HK-2 (cell line): Measurements from ENCODE around the gene STH.
"Not testable (repeated sequence)": the region's sequence is repeated elsewhere in the genome, so short reads cannot be mapped to it uniquely, and the experiment has no call there.

Source experiments
- DNase-seq: peaks from one replicate; pipeline ENCODE4 v3.0.0-alpha.2; 2018; ENCODE audit not compliant: unreplicated experiment

The STH gene

GRCh38 chr17:46006082-46006481, 7.0 kb downstream of the STH start:
- not testable (repeated sequence) for DNase-seq

DNA sequence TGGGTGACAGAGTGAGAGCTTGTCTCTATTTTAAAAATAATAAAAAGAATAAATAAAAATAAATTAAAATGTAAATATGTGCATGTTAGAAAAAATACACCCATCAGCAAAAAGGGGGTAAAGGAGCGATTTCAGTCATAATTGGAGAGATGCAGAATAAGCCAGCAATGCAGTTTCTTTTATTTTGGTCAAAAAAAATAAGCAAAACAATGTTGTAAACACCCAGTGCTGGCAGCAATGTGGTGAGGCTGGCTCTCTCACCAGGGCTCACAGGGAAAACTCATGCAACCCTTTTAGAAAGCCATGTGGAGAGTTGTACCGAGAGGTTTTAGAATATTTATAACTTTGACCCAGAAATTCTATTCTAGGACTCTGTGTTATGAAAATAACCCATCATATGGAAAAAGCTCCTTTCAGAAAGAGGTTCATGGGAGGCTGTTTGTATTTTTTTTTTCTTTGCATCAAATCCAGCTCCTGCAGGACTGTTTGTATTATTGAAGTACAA, 8.5 kb downstream of the STH start:
- DNase-seq = no peak

DNA sequence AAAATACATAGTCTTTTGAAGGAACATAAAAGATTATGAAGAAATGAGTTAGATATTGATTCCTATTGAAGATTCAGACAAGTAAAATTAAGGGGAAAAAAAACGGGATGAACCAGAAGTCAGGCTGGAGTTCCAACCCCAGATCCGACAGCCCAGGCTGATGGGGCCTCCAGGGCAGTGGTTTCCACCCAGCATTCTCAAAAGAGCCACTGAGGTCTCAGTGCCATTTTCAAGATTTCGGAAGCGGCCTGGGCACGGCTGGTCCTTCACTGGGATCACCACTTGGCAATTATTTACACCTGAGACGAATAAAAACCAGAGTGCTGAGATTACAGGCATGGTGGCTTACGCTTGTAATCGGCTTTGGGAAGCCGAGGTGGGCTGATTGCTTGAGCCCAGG, 9.5 kb downstream of the STH start:
- no peak for DNase-seq

GRCh38 chr17:46009681-46010596, 10.9 kb downstream of the STH start:
- no peak for DNase-seq

DNA sequence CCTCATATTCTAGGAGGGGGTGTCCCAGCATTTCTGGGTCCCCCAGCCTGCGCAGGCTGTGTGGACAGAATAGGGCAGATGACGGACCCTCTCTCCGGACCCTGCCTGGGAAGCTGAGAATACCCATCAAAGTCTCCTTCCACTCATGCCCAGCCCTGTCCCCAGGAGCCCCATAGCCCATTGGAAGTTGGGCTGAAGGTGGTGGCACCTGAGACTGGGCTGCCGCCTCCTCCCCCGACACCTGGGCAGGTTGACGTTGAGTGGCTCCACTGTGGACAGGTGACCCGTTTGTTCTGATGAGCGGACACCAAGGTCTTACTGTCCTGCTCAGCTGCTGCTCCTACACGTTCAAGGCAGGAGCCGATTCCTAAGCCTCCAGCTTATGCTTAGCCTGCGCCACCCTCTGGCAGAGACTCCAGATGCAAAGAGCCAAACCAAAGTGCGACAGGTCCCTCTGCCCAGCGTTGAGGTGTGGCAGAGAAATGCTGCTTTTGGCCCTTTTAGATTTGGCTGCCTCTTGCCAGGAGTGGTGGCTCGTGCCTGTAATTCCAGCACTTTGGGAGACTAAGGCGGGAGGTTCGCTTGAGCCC, 11.6 kb downstream of the STH start:
- DNase-seq = no peak

DNA sequence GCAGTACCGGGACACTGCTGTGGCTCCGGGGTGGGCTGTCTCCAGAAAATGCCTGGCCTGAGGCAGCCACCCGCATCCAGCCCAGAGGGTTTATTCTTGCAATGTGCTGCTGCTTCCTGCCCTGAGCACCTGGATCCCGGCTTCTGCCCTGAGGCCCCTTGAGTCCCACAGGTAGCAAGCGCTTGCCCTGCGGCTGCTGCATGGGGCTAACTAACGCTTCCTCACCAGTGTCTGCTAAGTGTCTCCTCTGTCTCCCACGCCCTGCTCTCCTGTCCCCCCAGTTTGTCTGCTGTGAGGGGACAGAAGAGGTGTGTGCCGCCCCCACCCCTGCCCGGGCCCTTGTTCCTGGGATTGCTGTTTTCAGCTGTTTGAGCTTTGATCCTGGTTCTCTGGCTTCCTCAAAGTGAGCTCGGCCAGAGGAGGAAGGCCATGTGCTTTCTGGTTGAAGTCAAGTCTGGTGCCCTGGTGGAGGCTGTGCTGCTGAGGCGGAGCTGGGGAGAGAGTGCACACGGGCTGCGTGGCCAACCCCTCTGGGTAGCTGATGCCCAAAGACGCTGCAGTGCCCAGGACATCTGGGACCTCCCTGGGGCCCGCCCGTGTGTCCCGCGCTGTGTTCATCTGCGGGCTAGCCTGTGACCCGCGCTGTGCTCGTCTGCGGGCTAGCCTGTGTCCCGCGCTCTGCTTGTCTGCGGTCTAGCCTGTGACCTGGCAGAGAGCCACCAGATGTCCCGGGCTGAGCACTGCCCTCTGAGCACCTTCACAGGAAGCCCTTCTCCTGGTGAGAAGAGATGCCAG, 12.9 kb downstream of the STH start:
- DNase-seq = no peak

- DNase-seq = no peak
Observed at GRCh38 chr17:46012506-46013079, 13.5 kb downstream of the STH start.

- DNase-seq = no peak
Observed at GRCh38 chr17:46013127-46013501, 14.1 kb downstream of the STH start.

GRCh38 chr17:46013502-46014165, 14.6 kb downstream of the STH start:
- DNase-seq = no peak

DNA sequence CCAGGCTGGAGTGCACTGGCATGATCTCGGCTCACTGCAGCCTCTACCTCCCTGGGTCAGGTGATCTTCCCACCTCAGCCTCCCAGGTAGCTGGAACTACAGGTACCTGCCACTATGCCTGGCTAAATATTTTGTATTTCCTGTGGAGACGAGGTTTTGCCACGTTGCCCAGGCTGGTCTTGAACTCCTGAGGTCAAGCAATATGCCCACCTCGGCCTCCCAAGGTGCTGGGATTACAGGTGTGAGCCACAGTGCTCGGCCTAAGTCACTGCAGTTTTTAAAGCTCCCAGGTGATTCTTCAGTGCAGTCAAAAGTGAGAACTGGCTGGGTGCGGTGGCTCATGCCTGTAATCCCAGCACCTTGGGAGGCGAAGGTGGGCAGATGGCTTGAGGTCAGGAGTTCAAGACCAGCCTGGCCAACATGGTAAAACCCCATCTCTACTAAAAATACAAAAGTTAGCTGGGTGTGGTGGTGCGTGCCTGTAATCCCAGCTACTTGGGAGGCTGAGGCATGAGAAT, 20.4 kb downstream of the STH start:
- DNase-seq = not testable (repeated sequence)

GRCh38 chr17:46020023-46020761, 21.1 kb downstream of the STH start:
- no peak for DNase-seq

- DNase-seq = no peak
Observed at GRCh38 chr17:46020998-46021397, 21.9 kb downstream of the STH start.

GRCh38 chr17:46023366-46023765, 24.3 kb downstream of the STH start:
- not testable (repeated sequence) for DNase-seq

GRCh38 chr17:46023783-46024388, 24.8 kb downstream of the STH start:
- no peak for DNase-seq

GRCh38 chr17:46024590-46024989, 25.5 kb downstream of the STH start:
- DNase-seq = no peak

DNA sequence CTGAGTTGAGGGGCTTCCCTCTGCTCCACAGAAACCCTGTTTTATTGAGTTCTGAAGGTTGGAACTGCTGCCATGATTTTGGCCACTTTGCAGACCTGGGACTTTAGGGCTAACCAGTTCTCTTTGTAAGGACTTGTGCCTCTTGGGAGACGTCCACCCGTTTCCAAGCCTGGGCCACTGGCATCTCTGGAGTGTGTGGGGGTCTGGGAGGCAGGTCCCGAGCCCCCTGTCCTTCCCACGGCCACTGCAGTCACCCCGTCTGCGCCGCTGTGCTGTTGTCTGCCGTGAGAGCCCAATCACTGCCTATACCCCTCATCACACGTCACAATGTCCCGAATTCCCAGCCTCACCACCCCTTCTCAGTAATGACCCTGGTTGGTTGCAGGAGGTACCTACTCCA, 26.0 kb downstream of the STH start:
- no peak for DNase-seq

DNA sequence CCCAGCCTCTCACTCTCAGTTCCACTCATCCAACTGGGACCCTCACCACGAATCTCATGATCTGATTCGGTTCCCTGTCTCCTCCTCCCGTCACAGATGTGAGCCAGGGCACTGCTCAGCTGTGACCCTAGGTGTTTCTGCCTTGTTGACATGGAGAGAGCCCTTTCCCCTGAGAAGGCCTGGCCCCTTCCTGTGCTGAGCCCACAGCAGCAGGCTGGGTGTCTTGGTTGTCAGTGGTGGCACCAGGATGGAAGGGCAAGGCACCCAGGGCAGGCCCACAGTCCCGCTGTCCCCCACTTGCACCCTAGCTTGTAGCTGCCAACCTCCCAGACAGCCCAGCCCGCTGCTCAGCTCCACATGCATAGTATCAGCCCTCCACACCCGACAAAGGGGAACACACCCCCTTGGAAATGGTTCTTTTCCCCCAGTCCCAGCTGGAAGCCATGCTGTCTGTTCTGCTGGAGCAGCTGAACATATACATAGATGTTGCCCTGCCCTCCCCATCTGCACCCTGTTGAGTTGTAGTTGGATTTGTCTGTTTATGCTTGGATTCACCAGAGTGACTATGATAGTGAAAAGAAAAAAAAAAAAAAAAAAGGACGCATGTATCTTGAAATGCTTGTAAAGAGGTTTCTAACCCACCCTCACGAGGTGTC, 26.6 kb downstream of the STH start:
- DNase-seq = no peak

DNA sequence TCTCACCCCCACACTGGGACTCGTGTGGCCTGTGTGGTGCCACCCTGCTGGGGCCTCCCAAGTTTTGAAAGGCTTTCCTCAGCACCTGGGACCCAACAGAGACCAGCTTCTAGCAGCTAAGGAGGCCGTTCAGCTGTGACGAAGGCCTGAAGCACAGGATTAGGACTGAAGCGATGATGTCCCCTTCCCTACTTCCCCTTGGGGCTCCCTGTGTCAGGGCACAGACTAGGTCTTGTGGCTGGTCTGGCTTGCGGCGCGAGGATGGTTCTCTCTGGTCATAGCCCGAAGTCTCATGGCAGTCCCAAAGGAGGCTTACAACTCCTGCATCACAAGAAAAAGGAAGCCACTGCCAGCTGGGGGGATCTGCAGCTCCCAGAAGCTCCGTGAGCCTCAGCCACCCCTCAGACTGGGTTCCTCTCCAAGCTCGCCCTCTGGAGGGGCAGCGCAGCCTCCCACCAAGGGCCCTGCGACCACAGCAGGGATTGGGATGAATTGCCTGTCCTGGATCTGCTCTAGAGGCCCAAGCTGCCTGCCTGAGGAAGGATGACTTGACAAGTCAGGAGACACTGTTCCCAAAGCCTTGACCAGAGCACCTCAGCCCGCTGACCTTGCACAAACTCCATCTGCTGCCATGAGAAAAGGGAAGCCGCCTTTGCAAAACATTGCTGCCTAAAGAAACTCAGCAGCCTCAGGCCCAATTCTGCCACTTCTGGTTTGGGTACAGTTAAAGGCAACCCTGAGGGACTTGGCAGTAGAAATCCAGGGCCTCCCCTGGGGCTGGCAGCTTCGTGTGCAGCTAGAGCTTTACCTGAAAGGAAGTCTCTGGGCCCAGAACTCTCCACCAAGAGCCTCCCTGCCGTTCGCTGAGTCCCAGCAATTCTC, 27.4 kb downstream of the STH start:
- no peak for DNase-seq
